H1 (cell line): ENCODE data around the gene ABCA6. TPM values are rescaled to one million over a fixed set of nuclear protein-coding genes. Genes with fewer than 3 reads are reported as not detected.

Experiments
- BACH1 ChIP-seq: IDR thresholded peaks from 2 replicates; pipeline ENCODE4 v1.6.1; 2012; ENCODE audit warnings: low read length, improper control_type of control experiment
- CBX8 ChIP-seq: fragments of 300-800, 300-1000 bp; sonication (generic); IDR thresholded peaks from 2 replicates; pipeline ENCODE4 v1.7.1; 2016; ENCODE audit warnings: low read depth, low read length, borderline replicate concordance
- CHD2 ChIP-seq: IDR thresholded peaks from 2 replicates; pipeline ENCODE4 v1.6.1; 2012; ENCODE audit warnings: low read length, improper control_type of control experiment
- CTBP2 ChIP-seq: IDR thresholded peaks from 2 replicates; pipeline ENCODE4 v1.7.0; 2011; ENCODE audit warnings: borderline replicate concordance, mild to moderate bottlenecking, moderate library complexity, mixed read lengths, low read length; ENCODE audit not compliant: insufficient read depth, insufficient read length
- JUND ChIP-seq: IDR thresholded peaks from 2 replicates; pipeline ENCODE4 v1.6.1; 2011; ENCODE audit warnings: mild to moderate bottlenecking, improper control_type of control experiment, low read length
- RBBP5 ChIP-seq: IDR thresholded peaks from 2 replicates; pipeline ENCODE4 v1.7.1; 2012; ENCODE audit warnings: low read depth, mild to moderate bottlenecking, inconsistent platforms, low read length, moderate library complexity, borderline replicate concordance
- SIRT6 ChIP-seq: IDR thresholded peaks from one replicate; pipeline ENCODE4 v1.7.1; 2012; ENCODE audit warnings: low read length, inconsistent platforms
- SP1 ChIP-seq: IDR thresholded peaks from 2 replicates; pipeline ENCODE4 v1.6.1; 2011; ENCODE audit warnings: low read depth, low read length
- polyA plus RNA-seq, 7 experiments: library from polyadenylated mRNA; depleted of rRNA in 3 of 7; stranded (reverse) in 5 of 7; unstranded in 2 of 7; fragments of >200 nt in 5 of 7; fragments of 200-250 nt in 2 of 7; gene quantifications; 1 replicate in 5 of 7; 2 replicates in 1 of 7; 4 replicates in 1 of 7; pipeline versions ENCODE4 v1.2.1 to v1.2.3, GENCODE V29; 2011 to 2013; ENCODE audit warnings: missing spikeins in 2 of 7, mixed read lengths in 2 of 7
- total RNA-seq: library from RNA; stranded (reverse); fragmentation: NEBNext Ultra II Directional; extraction: Animal tissue kit (Norgen Biotek cat#: 25700); gene quantifications from 2 replicates; pipeline ENCODE4 v1.2.1, GENCODE V29; 2021
- TF ChIP-seq, protein P1 (sequence below): fragments of 300-600 bp; sonication (generic); IDR thresholded peaks from 2 replicates; pipeline ENCODE4 v1.7.1; 2012; ENCODE audit warnings: low read length, moderate library complexity, mild to moderate bottlenecking, inconsistent platforms; ENCODE audit not compliant: insufficient replicate concordance

The ABCA6 gene
- total and polyA plus RNA-seq, 2 of the 8 experiments (the other 6 are each of a cell fraction or from before 2014, with no cell fraction given): not detected

DNA sequence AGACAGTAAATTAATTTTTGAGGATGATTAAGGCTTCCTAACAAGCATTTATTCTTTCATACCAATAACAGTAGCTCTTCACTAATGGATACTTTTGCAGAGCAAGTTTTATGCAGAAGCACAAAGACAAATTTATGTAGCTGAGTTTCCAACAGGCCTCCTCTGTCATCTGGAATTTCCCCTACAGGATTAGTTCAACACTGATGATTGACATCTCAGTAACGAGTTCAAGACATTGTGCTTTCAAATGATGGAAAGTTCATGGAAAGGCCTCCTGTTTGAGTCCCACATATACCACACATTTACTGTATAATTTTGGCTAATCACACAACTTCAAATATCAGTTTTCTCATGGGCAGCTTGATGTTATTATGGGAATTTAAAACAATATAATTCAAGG lies 46.4 kb upstream of the ABCA6 start (continued):
- TF ChIP-seq, protein P1, sequence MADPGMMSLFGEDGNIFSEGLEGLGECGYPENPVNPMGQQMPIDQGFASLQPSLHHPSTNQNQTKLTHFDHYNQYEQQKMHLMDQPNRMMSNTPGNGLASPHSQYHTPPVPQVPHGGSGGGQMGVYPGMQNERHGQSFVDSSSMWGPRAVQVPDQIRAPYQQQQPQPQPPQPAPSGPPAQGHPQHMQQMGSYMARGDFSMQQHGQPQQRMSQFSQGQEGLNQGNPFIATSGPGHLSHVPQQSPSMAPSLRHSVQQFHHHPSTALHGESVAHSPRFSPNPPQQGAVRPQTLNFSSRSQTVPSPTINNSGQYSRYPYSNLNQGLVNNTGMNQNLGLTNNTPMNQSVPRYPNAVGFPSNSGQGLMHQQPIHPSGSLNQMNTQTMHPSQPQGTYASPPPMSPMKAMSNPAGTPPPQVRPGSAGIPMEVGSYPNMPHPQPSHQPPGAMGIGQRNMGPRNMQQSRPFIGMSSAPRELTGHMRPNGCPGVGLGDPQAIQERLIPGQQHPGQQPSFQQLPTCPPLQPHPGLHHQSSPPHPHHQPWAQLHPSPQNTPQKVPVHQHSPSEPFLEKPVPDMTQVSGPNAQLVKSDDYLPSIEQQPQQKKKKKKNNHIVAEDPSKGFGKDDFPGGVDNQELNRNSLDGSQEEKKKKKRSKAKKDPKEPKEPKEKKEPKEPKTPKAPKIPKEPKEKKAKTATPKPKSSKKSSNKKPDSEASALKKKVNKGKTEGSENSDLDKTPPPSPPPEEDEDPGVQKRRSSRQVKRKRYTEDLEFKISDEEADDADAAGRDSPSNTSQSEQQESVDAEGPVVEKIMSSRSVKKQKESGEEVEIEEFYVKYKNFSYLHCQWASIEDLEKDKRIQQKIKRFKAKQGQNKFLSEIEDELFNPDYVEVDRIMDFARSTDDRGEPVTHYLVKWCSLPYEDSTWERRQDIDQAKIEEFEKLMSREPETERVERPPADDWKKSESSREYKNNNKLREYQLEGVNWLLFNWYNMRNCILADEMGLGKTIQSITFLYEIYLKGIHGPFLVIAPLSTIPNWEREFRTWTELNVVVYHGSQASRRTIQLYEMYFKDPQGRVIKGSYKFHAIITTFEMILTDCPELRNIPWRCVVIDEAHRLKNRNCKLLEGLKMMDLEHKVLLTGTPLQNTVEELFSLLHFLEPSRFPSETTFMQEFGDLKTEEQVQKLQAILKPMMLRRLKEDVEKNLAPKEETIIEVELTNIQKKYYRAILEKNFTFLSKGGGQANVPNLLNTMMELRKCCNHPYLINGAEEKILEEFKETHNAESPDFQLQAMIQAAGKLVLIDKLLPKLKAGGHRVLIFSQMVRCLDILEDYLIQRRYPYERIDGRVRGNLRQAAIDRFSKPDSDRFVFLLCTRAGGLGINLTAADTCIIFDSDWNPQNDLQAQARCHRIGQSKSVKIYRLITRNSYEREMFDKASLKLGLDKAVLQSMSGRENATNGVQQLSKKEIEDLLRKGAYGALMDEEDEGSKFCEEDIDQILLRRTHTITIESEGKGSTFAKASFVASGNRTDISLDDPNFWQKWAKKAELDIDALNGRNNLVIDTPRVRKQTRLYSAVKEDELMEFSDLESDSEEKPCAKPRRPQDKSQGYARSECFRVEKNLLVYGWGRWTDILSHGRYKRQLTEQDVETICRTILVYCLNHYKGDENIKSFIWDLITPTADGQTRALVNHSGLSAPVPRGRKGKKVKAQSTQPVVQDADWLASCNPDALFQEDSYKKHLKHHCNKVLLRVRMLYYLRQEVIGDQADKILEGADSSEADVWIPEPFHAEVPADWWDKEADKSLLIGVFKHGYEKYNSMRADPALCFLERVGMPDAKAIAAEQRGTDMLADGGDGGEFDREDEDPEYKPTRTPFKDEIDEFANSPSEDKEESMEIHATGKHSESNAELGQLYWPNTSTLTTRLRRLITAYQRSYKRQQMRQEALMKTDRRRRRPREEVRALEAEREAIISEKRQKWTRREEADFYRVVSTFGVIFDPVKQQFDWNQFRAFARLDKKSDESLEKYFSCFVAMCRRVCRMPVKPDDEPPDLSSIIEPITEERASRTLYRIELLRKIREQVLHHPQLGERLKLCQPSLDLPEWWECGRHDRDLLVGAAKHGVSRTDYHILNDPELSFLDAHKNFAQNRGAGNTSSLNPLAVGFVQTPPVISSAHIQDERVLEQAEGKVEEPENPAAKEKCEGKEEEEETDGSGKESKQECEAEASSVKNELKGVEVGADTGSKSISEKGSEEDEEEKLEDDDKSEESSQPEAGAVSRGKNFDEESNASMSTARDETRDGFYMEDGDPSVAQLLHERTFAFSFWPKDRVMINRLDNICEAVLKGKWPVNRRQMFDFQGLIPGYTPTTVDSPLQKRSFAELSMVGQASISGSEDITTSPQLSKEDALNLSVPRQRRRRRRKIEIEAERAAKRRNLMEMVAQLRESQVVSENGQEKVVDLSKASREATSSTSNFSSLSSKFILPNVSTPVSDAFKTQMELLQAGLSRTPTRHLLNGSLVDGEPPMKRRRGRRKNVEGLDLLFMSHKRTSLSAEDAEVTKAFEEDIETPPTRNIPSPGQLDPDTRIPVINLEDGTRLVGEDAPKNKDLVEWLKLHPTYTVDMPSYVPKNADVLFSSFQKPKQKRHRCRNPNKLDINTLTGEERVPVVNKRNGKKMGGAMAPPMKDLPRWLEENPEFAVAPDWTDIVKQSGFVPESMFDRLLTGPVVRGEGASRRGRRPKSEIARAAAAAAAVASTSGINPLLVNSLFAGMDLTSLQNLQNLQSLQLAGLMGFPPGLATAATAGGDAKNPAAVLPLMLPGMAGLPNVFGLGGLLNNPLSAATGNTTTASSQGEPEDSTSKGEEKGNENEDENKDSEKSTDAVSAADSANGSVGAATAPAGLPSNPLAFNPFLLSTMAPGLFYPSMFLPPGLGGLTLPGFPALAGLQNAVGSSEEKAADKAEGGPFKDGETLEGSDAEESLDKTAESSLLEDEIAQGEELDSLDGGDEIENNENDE: no peak
- no peak for TF ChIP-seq JUND
- TF ChIP-seq BACH1: no peak
- TF ChIP-seq CTBP2: no peak
- TF ChIP-seq CHD2: no peak
- TF ChIP-seq SP1: no peak
- no peak for TF ChIP-seq RBBP5
- no peak for TF ChIP-seq SIRT6
- TF ChIP-seq CBX8: no peak
